WTC11 (cell line): ENCODE measurements around the gene LTBR.

Experiments used
- ATF2 ChIP-seq: sonication (generic); formaldehyde crosslinking; IDR thresholded peaks from 2 replicates; pipeline ENCODE4 v1.8.1; 2022; ENCODE audit warnings: low read depth, missing genetic modification reagents, borderline replicate concordance
- CTCF ChIP-seq: fragments of 200-600 bp; IDR thresholded peaks from 2 replicates; pipeline ENCODE4 v1.8.0; 2022; ENCODE audit warnings: antibody characterized with exemption
- EMX1 ChIP-seq: fragments of 250-450 bp; sonication (Bioruptor Pico); IDR thresholded peaks from 2 replicates; pipeline ENCODE4 v1.8.0; 2021; ENCODE audit warnings: mild to moderate bottlenecking
- IRF2 ChIP-seq: sonication (generic); formaldehyde crosslinking; IDR thresholded peaks from 2 replicates; pipeline ENCODE4 v1.8.0; 2022; ENCODE audit warnings: low read depth, missing genetic modification reagents, borderline replicate concordance
- NR1H2 ChIP-seq: sonication (generic); formaldehyde crosslinking; IDR thresholded peaks from 2 replicates; pipeline ENCODE4 v1.9.0; 2021; ENCODE audit warnings: mild to moderate bottlenecking, moderate library complexity, missing genetic modification reagents
- NR2C2 ChIP-seq: sonication (generic); formaldehyde crosslinking; IDR thresholded peaks from 2 replicates; pipeline ENCODE4 v1.8.0; 2022; ENCODE audit warnings: mild to moderate bottlenecking, missing genetic modification reagents
- ZBTB21 ChIP-seq: sonication (generic); formaldehyde crosslinking; IDR thresholded peaks from 2 replicates; pipeline ENCODE4 v1.8.1; 2023; ENCODE audit warnings: mild to moderate bottlenecking, missing genetic modification reagents, borderline replicate concordance
- ZNF138 ChIP-seq: sonication (generic); formaldehyde crosslinking; conservative IDR thresholded peaks from 2 replicates; pipeline ENCODE4 v1.8.1; 2022; ENCODE audit warnings: mild to moderate bottlenecking, moderate library complexity, missing genetic modification reagents
- ZNF423 ChIP-seq: fragments of 250-450 bp; sonication (Bioruptor Pico); IDR thresholded peaks from 2 replicates; pipeline ENCODE4 v2.1.2; 2022; ENCODE audit warnings: mild to moderate bottlenecking, moderate library complexity
- ZNF512 ChIP-seq: sonication (generic); formaldehyde crosslinking; IDR thresholded peaks from 2 replicates; pipeline ENCODE4 v1.8.1; 2022; ENCODE audit warnings: missing genetic modification reagents, borderline replicate concordance
- TF ChIP-seq, protein P1 (sequence below): sonication (generic); formaldehyde crosslinking; IDR thresholded peaks from 2 replicates; pipeline ENCODE4 v1.8.0; 2022; ENCODE audit warnings: mild to moderate bottlenecking, missing genetic modification reagents
- TF ChIP-seq, protein P2 (sequence below): sonication (generic); formaldehyde crosslinking; conservative IDR thresholded peaks from 2 replicates; pipeline ENCODE4 v1.8.1; 2023; ENCODE audit warnings: mild to moderate bottlenecking, low read depth, missing genetic modification reagents, moderate library complexity
- TF ChIP-seq, protein P3 (sequence below): sonication (generic); formaldehyde crosslinking; conservative IDR thresholded peaks from 2 replicates; pipeline ENCODE4 v1.8.1; 2022; ENCODE audit warnings: mild to moderate bottlenecking, missing genetic modification reagents
- TF ChIP-seq, protein P4 (sequence below): sonication (generic); formaldehyde crosslinking; IDR thresholded peaks from 2 replicates; pipeline ENCODE4 v1.8.0; 2023; ENCODE audit warnings: missing genetic modification reagents

DNA sequence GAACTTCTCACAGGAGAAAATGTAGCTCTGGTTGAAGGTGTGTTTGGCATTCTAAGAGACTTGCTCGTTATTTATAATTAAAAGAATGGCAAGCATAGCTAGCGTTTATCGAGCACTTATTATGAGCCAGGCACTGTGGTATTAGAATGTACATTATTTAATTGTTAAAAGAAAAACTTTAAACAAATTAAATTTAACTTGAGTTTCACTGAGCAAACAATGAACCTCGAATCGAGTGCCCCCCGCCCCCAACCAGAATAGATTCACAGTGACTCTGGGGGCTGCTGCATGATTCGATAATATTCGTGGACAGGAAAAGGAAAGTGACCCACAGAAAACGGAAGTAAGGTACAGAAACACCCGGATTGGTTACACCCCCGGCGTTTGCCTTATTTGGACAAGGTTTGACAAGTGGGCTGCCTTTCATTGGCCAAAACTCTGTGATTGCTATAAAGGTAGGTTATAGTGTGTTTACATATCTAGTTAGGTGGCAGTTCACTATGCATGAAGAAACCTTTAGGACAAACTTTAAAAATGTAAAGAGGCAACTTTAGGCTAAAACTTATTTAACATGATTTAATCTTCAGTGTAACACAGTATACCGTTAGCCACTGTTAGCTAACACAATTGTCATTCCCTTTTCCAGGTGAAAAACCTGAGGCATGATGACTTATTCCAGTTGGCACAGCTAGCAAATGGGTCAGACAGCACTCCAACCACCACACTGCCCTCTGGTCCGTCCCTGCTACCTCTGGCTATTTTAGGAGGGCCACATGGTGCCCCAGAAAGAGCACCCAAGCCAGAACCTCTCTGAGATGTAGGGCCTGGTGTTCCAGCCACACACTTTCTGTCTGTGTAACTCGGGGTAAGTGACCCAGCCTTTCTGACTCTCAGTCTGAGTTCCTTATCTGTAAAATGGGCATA lies 15.7 kb upstream of the LTBR start:
- TF ChIP-seq, protein P1, sequence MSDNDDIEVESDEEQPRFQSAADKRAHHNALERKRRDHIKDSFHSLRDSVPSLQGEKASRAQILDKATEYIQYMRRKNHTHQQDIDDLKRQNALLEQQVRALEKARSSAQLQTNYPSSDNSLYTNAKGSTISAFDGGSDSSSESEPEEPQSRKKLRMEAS (CRISPR knock-in tag): no peak
- TF ChIP-seq ZBTB21 (CRISPR knock-in tag): no peak
- TF ChIP-seq NR1H2 (CRISPR knock-in tag): no peak
- no peak for TF ChIP-seq CTCF
- TF ChIP-seq, protein P2, sequence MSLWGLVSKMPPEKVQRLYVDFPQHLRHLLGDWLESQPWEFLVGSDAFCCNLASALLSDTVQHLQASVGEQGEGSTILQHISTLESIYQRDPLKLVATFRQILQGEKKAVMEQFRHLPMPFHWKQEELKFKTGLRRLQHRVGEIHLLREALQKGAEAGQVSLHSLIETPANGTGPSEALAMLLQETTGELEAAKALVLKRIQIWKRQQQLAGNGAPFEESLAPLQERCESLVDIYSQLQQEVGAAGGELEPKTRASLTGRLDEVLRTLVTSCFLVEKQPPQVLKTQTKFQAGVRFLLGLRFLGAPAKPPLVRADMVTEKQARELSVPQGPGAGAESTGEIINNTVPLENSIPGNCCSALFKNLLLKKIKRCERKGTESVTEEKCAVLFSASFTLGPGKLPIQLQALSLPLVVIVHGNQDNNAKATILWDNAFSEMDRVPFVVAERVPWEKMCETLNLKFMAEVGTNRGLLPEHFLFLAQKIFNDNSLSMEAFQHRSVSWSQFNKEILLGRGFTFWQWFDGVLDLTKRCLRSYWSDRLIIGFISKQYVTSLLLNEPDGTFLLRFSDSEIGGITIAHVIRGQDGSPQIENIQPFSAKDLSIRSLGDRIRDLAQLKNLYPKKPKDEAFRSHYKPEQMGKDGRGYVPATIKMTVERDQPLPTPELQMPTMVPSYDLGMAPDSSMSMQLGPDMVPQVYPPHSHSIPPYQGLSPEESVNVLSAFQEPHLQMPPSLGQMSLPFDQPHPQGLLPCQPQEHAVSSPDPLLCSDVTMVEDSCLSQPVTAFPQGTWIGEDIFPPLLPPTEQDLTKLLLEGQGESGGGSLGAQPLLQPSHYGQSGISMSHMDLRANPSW (CRISPR knock-in tag): no peak
- TF ChIP-seq ATF2 (CRISPR knock-in tag): no peak
- TF ChIP-seq, protein P3, sequence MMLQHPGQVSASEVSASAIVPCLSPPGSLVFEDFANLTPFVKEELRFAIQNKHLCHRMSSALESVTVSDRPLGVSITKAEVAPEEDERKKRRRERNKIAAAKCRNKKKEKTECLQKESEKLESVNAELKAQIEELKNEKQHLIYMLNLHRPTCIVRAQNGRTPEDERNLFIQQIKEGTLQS (CRISPR knock-in tag): no peak
- TF ChIP-seq NR2C2: no peak
- TF ChIP-seq ZNF138: no peak
- TF ChIP-seq EMX1 (CRISPR knock-in tag): no peak
- no peak for TF ChIP-seq ZNF512 (CRISPR knock-in tag)
- TF ChIP-seq, protein P4, sequence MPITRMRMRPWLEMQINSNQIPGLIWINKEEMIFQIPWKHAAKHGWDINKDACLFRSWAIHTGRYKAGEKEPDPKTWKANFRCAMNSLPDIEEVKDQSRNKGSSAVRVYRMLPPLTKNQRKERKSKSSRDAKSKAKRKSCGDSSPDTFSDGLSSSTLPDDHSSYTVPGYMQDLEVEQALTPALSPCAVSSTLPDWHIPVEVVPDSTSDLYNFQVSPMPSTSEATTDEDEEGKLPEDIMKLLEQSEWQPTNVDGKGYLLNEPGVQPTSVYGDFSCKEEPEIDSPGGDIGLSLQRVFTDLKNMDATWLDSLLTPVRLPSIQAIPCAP (CRISPR knock-in tag): no peak
- no peak for TF ChIP-seq IRF2 (CRISPR knock-in tag)
- TF ChIP-seq ZNF423: no peak
